HG03095 (cell line): Measurements from ENCODE around the gene TM9SF2.
A peak's percentile ranks its signal among the peaks of the same experiment; 100 is the strongest.

ENCODE experiments used
- ATAC-seq: cut with Tn5 transposase; IDR thresholded peaks from one replicate; pipeline ENCODE4 v1.9.1; 2021; ENCODE audit warnings: moderate library complexity; ENCODE audit not compliant: unreplicated experiment

Gene TM9SF2

GRCh38 chr13:99575376-99576120 lies 74.3 kb downstream of the TM9SF2 start:
- ATAC-seq: no peak

DNA sequence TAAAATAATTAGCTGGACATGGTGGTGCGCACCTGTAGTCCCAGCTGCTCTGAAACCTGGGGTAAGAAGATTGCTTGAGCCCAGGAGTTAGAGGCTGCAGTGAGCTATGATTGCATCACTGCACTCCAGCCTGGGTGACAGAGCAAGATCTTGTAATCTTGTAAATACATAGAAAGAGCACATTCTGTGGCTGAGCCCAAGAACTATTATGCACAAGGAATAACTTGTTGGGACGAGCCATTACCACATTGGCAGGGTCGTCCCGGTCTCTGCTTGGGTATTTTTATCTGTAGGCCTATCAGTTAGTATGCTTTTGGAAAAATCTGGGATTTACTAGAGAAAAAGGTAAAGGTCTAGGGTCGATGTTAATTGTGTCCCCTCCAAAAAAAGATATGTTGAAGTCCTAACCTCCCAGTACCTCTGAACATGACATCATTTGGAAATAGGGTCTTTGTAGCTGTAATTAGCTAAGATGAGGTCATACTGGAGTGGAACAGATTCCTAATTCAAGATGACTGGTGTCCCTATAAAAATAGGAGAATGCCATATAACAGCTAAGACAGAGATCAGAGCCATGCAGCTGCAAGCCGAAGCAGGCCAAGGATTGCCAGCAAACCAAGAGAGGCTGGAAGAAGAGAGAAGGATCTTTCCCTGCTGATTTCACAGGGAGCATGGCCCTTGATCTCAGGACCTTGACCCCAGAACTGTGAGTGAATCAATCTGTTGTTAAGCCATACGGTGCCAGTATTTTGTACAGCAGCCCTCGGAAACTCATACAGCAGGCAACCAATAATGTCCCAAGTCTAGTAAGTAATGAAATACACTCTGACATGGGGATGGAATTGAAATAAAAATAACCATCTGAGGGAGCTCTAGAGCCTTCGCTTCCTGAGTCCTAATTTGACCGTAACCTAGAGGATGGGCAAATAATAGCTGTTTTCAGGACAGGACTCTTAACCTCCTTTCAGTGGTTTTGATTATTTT lies 77.0 kb downstream of the TM9SF2 start:
- no peak for ATAC-seq

DNA sequence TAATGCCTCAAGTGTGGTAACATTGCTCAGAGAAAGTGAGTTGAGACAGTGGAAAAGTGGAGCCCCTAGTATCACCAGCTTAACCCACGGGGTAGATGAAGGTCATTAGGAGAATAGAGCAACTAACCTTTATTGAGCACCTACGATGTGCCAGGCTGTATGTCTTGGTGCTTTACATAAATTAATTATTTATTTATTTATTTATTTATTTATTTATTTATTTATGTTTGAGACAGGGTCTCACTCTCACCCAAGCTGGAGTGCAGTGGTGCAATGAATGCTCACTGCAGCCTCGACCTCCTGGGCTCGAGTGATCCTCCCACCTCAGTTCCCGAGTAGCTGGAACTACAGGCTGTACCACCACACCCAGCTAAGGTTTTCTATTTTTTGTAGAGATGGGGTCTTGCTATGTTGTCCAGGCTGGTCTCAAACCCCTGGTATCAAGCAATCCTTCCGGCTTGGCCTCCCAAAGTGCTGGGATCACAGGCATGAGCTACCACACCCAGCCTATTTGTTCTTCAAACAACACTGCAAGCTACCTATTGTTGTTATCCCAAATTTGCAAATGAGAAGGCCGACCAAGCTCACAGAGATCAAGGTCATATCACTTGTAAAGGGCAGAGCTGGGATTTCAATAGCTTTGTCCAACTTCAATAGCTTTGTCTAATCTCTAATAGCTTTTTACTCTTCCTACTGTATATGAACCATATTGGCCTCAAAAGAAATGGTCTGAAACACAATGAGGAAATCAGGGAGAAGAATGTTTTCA lies 79.4 kb downstream of the TM9SF2 start:
- ATAC-seq: no peak

DNA sequence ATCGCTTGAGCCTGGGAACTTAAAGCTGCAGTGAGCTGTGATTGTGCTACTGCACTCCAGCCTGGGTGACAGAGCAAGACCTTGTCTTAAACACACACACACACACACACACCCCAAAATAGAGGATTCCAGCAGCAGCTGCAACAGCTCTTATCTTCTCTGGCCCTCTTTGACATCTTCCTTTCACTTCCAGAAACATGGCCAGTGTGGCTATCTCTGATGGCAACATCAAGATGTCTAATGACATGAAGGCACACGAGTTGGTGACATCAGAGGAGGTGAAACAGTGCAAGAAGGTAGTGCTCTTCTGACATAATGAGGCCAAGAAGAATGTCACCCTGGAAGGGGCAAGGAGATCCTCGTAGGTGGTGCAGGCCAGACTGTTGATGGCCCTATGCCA lies 81.2 kb downstream of the TM9SF2 start:
- ATAC-seq: no peak

DNA sequence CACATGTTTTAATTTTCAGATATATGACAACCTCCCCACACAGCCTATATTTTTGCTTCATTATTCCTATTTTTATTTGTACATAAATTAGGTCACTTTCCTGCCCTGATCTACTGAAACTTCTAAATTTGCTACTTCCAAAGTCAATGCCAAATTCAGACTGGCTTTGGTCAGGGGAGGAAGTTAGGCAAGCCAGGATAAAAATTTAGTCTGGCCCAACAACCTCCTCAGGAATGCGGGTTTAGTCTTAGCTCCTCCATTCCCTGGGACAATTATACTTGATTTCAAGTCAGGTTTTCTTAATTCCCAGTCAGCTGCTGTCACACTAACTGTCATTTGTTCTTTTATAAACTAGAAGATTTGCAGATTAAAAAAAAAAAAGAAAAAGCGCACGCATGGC lies 84.3 kb downstream of the TM9SF2 start:
- no peak for ATAC-seq

DNA sequence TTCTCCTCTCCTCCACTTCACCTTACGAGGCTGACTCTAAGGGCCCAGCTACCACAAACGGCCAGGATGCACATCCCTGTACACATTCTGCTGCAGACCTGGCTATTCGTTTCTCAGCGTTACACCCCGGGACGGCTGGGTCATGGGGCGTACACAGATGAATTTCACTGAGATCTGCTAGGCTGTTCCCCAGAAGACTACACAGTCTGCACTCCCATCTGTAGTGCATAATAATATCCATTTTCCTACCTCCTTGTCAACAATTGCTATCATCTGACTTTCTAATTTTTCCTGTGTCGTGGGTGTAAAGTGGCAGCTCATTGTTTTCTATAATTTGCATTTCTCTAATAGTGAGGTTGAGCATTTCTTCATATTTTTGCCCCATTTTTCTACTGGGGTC lies 85.7 kb downstream of the TM9SF2 start:
- no peak for ATAC-seq

- no peak for ATAC-seq
These were observed 86.8 kb downstream of the TM9SF2 start for GRCh38 chr13:99587893-99588606.

DNA sequence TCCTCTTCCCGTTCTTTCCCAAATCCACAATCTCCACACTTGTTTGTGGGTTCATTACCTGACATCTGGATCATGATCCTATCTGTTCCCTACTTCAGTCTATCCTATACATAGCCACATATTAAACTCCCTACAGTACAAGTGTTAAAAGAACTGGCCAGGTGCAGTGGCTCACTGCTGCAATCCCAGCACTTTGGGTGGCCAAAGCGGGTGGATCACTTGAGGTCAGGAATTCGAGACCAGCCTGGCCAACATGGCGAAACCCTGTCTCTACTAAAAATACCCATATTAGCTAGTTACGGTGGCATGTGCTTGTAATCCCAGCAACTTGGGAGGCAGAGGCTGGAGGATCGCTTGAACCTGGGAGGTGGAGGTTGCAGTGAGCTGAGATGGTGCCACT lies 88.3 kb downstream of the TM9SF2 start:
- no peak for ATAC-seq

DNA sequence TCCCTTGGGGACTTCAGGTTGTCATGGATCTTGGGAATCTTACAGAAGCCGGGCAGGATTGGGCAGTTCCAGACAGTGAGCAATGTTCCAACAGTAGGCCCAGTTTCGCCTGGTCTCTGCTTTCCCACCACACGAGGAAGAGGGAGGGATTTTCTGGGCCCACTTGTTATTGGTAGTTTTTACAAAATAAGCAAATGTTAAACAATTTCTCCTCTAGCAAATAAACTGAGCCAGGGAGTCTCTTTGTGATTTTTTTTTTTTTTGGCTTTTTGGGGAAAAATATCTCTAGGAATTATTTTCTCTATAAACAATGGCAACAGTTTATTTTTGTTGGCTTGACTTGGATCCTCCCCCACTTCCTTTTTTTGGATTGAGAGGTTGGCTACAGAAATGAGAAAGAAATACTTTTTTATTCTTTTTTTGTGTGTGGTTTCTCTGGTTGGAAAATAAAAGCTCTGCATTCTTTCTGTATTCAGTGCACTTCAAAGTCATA lies 89.3 kb downstream of the TM9SF2 start:
- no peak for ATAC-seq

DNA sequence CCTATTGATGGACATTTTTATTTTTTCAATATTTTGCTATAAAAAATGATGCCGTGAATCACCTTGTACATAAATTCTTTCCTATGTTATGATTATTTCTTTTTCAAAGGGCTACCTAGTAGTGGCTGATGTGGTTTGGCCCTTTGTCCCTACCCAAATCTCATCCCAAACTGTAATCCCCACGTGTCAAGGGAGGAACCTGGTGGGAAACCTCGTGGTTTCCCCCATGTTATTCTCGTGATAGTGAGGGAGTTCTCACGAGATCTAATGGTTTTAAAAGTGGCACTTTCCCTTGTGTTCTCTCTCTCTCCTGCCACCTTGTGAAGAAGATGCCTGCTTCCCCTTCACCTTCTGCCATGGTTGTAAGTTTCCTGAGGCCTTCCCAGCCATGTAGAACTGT lies 94.9 kb downstream of the TM9SF2 start:
- ATAC-seq: no peak

- no peak for ATAC-seq
These were observed 99.0 kb downstream of the TM9SF2 start for GRCh38 chr13:99600318-99600717.

- no peak for ATAC-seq
These were observed 100.3 kb downstream of the TM9SF2 start for GRCh38 chr13:99601535-99601934.

DNA sequence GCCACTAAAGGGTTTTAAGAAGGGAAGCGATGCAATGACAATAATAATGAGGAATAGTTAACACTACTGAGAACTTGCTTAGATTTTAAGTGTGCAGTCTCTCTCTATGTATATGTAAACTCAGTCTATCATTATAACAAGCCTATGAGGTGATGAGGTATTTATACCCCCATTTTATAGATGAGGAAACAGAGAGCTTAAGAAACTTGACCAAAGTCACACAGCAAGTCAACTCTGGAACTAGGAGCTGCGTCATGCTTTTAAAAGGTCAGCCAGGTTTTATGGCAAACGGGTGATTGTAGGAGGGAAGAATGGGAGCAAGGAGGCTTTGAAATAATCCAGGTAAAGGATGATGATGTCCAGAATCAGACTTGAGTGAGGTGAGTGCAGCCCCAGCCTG lies 103.4 kb downstream of the TM9SF2 start:
- ATAC-seq: no peak

- ATAC-seq: peak; percentile 55
These were observed 104.4 kb downstream of the TM9SF2 start for GRCh38 chr13:99605420-99606323.

GRCh38 chr13:99606324-99607066 lies 105.2 kb downstream of the TM9SF2 start, which contains the start of gene CLYBL:
TSS of gene CLYBL (plus strand) at chr13:99606690.
- ATAC-seq: peak; percentile 81

DNA sequence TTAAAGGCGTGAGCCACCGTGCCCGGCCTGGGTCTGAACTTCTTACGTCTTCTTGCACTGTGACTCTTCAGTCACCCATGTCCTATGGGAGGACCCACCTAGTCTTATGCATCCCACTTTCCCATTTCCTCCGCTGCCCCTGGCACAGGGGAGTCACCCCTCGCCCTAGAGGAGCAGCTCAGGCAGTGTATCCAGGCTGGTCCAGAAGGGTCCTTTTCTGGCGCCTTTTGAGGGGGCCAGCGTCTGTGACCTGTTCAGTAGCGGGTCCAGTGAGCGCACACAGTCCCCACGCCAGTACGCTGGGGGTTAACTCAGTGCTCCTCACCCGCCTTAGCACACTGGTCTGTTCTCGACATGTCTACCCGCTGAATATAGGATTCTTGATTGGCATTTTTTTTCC lies 107.1 kb downstream of the TM9SF2 start:
- ATAC-seq: no peak

- no peak for ATAC-seq
These were observed 109.5 kb downstream of the TM9SF2 start for GRCh38 chr13:99610702-99611289.
